ENCODE measurements around the gene COLEC11. TPM values are rescaled to one million over a fixed set of nuclear protein-coding genes. Genes with fewer than 3 reads are reported as not detected.

COLEC11 gene
- total and polyA plus RNA-seq, 9 of the 15 experiments (the other 6 are each of a cell fraction or from before 2014, with no cell fraction given): 0.32 to 4.3 (median 1.8) TPM

DNA sequence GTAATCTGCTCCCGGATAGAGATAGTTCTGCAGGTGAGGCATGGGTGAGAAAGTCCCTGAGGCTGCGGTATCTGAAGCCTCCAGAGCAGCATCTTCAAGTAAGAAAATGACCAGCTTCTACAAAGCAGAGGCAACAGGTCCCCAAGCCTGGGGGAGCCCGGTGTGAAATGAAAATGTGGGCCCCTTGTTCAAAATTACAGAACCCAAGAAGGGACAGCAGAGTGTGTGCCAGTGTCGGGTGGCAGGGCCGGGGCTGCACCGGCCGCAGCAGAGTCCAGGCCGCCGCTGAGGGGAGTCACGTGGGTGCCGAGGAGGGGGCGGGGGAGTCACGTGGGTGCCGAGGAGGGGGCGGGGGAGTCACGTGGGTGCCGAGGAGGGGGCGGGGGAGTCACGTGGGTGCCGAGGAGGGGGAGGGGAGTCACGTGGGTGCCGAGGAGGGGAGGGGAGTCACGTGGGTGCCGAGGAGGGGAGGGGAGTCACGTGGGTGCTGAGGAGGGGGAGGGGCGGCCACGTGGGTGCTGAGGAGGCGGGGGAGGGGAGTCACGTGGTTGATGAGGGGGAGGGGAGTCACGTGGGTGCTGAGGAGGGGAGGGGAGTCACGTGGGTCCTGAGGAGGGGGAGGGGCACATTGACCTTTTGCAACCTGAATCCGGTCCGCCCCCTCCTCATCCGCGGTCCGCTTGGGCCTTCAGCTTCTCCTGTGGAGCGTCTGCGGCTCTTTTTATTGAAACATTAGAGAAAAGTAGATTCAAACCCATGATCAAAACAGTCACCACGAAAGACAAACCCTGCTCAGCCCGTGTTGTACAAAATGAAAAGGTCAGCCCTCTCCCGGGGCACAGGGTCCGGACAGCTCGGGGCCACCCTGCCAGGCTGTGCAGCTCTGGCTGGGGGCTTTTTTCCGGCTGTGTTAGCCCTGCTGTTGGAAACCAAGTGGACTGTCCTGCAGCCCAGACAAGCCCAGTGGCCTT is 10.4 kb downstream of the COLEC11 start (continued):
- TF ChIP-seq, protein P1, sequence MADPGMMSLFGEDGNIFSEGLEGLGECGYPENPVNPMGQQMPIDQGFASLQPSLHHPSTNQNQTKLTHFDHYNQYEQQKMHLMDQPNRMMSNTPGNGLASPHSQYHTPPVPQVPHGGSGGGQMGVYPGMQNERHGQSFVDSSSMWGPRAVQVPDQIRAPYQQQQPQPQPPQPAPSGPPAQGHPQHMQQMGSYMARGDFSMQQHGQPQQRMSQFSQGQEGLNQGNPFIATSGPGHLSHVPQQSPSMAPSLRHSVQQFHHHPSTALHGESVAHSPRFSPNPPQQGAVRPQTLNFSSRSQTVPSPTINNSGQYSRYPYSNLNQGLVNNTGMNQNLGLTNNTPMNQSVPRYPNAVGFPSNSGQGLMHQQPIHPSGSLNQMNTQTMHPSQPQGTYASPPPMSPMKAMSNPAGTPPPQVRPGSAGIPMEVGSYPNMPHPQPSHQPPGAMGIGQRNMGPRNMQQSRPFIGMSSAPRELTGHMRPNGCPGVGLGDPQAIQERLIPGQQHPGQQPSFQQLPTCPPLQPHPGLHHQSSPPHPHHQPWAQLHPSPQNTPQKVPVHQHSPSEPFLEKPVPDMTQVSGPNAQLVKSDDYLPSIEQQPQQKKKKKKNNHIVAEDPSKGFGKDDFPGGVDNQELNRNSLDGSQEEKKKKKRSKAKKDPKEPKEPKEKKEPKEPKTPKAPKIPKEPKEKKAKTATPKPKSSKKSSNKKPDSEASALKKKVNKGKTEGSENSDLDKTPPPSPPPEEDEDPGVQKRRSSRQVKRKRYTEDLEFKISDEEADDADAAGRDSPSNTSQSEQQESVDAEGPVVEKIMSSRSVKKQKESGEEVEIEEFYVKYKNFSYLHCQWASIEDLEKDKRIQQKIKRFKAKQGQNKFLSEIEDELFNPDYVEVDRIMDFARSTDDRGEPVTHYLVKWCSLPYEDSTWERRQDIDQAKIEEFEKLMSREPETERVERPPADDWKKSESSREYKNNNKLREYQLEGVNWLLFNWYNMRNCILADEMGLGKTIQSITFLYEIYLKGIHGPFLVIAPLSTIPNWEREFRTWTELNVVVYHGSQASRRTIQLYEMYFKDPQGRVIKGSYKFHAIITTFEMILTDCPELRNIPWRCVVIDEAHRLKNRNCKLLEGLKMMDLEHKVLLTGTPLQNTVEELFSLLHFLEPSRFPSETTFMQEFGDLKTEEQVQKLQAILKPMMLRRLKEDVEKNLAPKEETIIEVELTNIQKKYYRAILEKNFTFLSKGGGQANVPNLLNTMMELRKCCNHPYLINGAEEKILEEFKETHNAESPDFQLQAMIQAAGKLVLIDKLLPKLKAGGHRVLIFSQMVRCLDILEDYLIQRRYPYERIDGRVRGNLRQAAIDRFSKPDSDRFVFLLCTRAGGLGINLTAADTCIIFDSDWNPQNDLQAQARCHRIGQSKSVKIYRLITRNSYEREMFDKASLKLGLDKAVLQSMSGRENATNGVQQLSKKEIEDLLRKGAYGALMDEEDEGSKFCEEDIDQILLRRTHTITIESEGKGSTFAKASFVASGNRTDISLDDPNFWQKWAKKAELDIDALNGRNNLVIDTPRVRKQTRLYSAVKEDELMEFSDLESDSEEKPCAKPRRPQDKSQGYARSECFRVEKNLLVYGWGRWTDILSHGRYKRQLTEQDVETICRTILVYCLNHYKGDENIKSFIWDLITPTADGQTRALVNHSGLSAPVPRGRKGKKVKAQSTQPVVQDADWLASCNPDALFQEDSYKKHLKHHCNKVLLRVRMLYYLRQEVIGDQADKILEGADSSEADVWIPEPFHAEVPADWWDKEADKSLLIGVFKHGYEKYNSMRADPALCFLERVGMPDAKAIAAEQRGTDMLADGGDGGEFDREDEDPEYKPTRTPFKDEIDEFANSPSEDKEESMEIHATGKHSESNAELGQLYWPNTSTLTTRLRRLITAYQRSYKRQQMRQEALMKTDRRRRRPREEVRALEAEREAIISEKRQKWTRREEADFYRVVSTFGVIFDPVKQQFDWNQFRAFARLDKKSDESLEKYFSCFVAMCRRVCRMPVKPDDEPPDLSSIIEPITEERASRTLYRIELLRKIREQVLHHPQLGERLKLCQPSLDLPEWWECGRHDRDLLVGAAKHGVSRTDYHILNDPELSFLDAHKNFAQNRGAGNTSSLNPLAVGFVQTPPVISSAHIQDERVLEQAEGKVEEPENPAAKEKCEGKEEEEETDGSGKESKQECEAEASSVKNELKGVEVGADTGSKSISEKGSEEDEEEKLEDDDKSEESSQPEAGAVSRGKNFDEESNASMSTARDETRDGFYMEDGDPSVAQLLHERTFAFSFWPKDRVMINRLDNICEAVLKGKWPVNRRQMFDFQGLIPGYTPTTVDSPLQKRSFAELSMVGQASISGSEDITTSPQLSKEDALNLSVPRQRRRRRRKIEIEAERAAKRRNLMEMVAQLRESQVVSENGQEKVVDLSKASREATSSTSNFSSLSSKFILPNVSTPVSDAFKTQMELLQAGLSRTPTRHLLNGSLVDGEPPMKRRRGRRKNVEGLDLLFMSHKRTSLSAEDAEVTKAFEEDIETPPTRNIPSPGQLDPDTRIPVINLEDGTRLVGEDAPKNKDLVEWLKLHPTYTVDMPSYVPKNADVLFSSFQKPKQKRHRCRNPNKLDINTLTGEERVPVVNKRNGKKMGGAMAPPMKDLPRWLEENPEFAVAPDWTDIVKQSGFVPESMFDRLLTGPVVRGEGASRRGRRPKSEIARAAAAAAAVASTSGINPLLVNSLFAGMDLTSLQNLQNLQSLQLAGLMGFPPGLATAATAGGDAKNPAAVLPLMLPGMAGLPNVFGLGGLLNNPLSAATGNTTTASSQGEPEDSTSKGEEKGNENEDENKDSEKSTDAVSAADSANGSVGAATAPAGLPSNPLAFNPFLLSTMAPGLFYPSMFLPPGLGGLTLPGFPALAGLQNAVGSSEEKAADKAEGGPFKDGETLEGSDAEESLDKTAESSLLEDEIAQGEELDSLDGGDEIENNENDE (IDR thresholded peaks at IDR 0.05; ENCODE audit: low read depth, low read length): no peak
- TF ChIP-seq ZNF263 (CRISPR knock-in tag; IDR thresholded peaks at IDR 0.05; ENCODE audit: borderline replicate concordance) (no peak), GTF2F1 (IDR thresholded peaks at IDR 0.05; ENCODE audit: low read depth, low read length) (no peak)
- TF ChIP-seq, protein P2, sequence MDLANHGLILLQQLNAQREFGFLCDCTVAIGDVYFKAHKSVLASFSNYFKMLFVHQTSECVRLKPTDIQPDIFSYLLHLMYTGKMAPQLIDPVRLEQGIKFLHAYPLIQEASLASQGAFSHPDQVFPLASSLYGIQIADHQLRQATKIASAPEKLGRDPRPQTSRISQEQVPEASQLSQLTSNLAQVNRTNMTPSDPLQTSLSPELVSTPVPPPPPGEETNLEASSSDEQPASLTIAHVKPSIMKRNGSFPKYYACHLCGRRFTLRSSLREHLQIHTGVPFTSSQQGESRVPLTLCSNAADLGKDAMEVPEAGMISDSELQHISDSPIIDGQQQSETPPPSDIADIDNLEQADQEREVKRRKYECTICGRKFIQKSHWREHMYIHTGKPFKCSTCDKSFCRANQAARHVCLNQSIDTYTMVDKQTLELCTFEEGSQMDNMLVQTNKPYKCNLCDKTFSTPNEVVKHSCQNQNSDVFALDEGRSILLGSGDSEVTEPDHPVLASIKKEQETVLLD (IDR thresholded peaks at IDR 0.05): no peak
- TF ChIP-seq, protein P3, sequence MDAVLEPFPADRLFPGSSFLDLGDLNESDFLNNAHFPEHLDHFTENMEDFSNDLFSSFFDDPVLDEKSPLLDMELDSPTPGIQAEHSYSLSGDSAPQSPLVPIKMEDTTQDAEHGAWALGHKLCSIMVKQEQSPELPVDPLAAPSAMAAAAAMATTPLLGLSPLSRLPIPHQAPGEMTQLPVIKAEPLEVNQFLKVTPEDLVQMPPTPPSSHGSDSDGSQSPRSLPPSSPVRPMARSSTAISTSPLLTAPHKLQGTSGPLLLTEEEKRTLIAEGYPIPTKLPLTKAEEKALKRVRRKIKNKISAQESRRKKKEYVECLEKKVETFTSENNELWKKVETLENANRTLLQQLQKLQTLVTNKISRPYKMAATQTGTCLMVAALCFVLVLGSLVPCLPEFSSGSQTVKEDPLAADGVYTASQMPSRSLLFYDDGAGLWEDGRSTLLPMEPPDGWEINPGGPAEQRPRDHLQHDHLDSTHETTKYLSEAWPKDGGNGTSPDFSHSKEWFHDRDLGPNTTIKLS (IDR thresholded peaks at IDR 0.05; ENCODE audit: borderline replicate concordance, low read depth): 0 out of 2 replicates have a peak, but pooled peaks have one; percentile 24
- TF ChIP-seq, protein P4, sequence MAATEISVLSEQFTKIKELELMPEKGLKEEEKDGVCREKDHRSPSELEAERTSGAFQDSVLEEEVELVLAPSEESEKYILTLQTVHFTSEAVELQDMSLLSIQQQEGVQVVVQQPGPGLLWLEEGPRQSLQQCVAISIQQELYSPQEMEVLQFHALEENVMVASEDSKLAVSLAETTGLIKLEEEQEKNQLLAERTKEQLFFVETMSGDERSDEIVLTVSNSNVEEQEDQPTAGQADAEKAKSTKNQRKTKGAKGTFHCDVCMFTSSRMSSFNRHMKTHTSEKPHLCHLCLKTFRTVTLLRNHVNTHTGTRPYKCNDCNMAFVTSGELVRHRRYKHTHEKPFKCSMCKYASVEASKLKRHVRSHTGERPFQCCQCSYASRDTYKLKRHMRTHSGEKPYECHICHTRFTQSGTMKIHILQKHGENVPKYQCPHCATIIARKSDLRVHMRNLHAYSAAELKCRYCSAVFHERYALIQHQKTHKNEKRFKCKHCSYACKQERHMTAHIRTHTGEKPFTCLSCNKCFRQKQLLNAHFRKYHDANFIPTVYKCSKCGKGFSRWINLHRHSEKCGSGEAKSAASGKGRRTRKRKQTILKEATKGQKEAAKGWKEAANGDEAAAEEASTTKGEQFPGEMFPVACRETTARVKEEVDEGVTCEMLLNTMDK (IDR thresholded peaks at IDR 0.05; ENCODE audit: borderline replicate concordance, insufficient read depth, low read depth, low read length, poor library complexity, severe bottlenecking): no peak
- TF ChIP-seq, protein P5, sequence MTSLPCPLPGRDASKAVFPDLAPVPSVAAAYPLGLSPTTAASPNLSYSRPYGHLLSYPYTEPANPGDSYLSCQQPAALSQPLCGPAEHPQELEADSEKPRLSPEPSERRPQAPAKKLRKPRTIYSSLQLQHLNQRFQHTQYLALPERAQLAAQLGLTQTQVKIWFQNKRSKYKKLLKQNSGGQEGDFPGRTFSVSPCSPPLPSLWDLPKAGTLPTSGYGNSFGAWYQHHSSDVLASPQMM (CRISPR knock-in tag; IDR thresholded peaks at IDR 0.05): no peak
